ENCODE measurements around the gene PPP1R12C. TPM values are rescaled to one million over a fixed set of nuclear protein-coding genes. Genes with fewer than 3 reads are reported as not detected.

Gene PPP1R12C
- total RNA-seq, 1 experiment from 2014 or later: 79.9 TPM

- Histone ChIP-seq H4K5ac (ENCODE audit: insufficient read length, low read depth, low read length) (no peak overlapping the region), H2BK20ac (ENCODE audit: low read depth, low read length, poor library complexity, severe bottlenecking) (no peak overlapping the region), H3K9ac (ENCODE audit: extremely low read depth, insufficient read length, low read length) (no peak overlapping the region), H3K4ac (ENCODE audit: low read depth, low read length) (no peak overlapping the region), H3K4me2 (ENCODE audit: insufficient read depth, insufficient read length, low read length) (no peak overlapping the region), H3K4me1 (ENCODE audit: insufficient read depth, low read length) (no peaks in the 10 kb centered on the region; the same call in 1 of the 2 replicates), H3K23me2 (ENCODE audit: insufficient read length, low read depth, low read length, poor library complexity, severe bottlenecking) (no peaks in the 10 kb centered on the region), H4K8ac (replicated peaks; ENCODE audit: insufficient read length, low read depth, low read length) (no peak overlapping the region), H4K91ac (ENCODE audit: insufficient read length, low read depth, low read length) (no peak overlapping the region), H2BK12ac (ENCODE audit: insufficient read length, low read depth, low read length) (no peak overlapping the region), H2AFZ (ENCODE audit: low read length) (no peak overlapping the region), H3K18ac (ENCODE audit: insufficient read length, low read depth, low read length) (no peak overlapping the region), H3K56ac (ENCODE audit: insufficient read length, low read depth, low read length) (no peak overlapping the region), H3K27me3 (ENCODE audit: insufficient read depth, low read length) (no peaks in the 10 kb centered on the region), H3K27ac (ENCODE audit: insufficient read length, low read depth, low read length) (no peak overlapping the region), H3K79me2 (ENCODE audit: insufficient read depth, low read length) (no peaks in the 10 kb centered on the region), H3K23ac (ENCODE audit: insufficient read length, low read depth, low read length) (no peak overlapping the region), H2BK15ac (ENCODE audit: low read depth, low read length) (no peak overlapping the region), H4K20me1 (ENCODE audit: control insufficient read depth, insufficient read depth, insufficient read length) (no peaks in the 10 kb centered on the region), H2AK5ac (ENCODE audit: insufficient read length, low read length) (no peak overlapping the region), H3K79me1 (ENCODE audit: insufficient read depth, low read depth, low read length, poor library complexity, severe bottlenecking) (no peaks in the 10 kb centered on the region), H3K14ac (ENCODE audit: insufficient read depth, low read length) (no peak overlapping the region), H2BK5ac (ENCODE audit: insufficient read length, low read length) (no peak overlapping the region), H3T11ph (ENCODE audit: low read length) (no peak overlapping the region), H3K9me3 (ENCODE audit: control insufficient read depth, low read depth, low read length) (no peaks in the 10 kb centered on the region), H2BK120ac (ENCODE audit: low read depth, low read length, poor library complexity, severe bottlenecking) (no peak overlapping the region)
- Mint-ChIP-seq H3K4me3 (no peak overlapping the region), H3K27me3 (ENCODE audit: low read depth) (no peaks in the 10 kb centered on the region), H3K9me3 (no peaks in the 10 kb centered on the region), H3K27ac (0 out of 7 replicates have a peak overlapping the region, but pooled peaks of 1 of the 3 experiments have one; percentile 68), H3K36me3 (ENCODE audit: insufficient read depth in 1 of 3, low read depth in 3 of 3) (peaks cover 13 to 63% (median 34%) of the 10 kb centered on the region in 3 experiments), H3K4me1 (peaks cover 12 to 26% of the 10 kb centered on the region in 2 experiments)
- no peak for DNase-seq
- no CpG with 5 or more reads among the region's 9 CpGs for WGBS (ENCODE audit: extremely low coverage, insufficient read length, low lambda C conversion rate)
- TF ChIP-seq CTCF (conservative IDR thresholded peaks at IDR 0.05): no peak
Observed at GRCh38 chr19:55137915-55138314, 20.5 kb upstream of the PPP1R12C start.

Data from H9 (cell line).